ENCODE results near the gene PAIP2B.

- TF ChIP-seq, protein P1, sequence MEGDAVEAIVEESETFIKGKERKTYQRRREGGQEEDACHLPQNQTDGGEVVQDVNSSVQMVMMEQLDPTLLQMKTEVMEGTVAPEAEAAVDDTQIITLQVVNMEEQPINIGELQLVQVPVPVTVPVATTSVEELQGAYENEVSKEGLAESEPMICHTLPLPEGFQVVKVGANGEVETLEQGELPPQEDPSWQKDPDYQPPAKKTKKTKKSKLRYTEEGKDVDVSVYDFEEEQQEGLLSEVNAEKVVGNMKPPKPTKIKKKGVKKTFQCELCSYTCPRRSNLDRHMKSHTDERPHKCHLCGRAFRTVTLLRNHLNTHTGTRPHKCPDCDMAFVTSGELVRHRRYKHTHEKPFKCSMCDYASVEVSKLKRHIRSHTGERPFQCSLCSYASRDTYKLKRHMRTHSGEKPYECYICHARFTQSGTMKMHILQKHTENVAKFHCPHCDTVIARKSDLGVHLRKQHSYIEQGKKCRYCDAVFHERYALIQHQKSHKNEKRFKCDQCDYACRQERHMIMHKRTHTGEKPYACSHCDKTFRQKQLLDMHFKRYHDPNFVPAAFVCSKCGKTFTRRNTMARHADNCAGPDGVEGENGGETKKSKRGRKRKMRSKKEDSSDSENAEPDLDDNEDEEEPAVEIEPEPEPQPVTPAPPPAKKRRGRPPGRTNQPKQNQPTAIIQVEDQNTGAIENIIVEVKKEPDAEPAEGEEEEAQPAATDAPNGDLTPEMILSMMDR (conservative IDR thresholded peaks at IDR 0.05; ENCODE audit: low read length) = no peak
- TF ChIP-seq EZH2phosphoT487 (IDR thresholded peaks at IDR 0.05; ENCODE audit: borderline replicate concordance) = no peak
Measured at GRCh38 chr2:71224457-71224856, 2.4 kb downstream of the PAIP2B start.
